OCI-M1 (cell line): ENCODE measurements around the gene BATF3.

ENCODE experiments used
- DNase-seq: peaks from one replicate; lab custom pipeline; 2025; lab: John Stamatoyannopoulos, UW

The BATF3 gene

GRCh38 chr1:212703991-212704564, 4.4 kb upstream of the BATF3 start:
- no peak for DNase-seq

- DNase-seq: no peak
Measured at GRCh38 chr1:212702672-212703071, 3.0 kb upstream of the BATF3 start.

GRCh38 chr1:212701910-212702309, 2.3 kb upstream of the BATF3 start:
- DNase-seq: no peak

- DNase-seq: peak; percentile 22
Measured at GRCh38 chr1:212700892-212701819, 1.5 kb upstream of the BATF3 start.

- DNase-seq: no peak
Measured at GRCh38 chr1:212700223-212700891, 717 bp upstream of the BATF3 start.

- DNase-seq: no peak
Measured at GRCh38 chr1:212699104-212699624, 476 bp downstream of the BATF3 start.

DNA sequence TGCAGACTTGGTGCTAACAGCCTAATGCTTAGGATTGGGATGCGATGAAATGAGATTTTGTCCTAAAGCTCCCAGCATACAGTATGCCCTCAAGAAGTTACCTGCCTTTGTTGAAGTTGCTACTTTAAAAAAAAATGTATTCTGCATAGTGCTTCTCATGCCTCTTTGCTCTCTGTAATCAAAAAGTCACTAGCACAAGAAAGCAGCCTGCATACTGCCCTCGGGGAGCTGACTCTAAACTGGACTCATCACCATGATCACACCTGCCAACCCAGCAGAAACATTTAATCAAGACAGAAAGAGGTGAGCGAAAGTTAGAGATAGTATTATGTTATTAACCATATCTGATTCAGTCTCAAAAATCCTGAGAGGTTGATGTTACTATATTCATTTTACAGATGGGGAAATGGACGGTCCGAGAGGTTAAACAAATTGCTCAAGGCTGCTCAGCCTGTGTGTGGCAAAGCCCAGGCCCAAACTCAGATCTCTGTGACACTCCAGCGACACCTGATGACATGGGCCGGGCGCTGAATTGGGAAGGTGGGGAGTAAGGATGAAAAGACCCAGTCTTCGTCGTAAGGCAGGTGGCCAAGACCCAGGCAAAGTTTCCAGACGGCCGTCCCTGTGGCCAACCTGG, 1.1 kb downstream of the BATF3 start:
- no peak for DNase-seq

DNA sequence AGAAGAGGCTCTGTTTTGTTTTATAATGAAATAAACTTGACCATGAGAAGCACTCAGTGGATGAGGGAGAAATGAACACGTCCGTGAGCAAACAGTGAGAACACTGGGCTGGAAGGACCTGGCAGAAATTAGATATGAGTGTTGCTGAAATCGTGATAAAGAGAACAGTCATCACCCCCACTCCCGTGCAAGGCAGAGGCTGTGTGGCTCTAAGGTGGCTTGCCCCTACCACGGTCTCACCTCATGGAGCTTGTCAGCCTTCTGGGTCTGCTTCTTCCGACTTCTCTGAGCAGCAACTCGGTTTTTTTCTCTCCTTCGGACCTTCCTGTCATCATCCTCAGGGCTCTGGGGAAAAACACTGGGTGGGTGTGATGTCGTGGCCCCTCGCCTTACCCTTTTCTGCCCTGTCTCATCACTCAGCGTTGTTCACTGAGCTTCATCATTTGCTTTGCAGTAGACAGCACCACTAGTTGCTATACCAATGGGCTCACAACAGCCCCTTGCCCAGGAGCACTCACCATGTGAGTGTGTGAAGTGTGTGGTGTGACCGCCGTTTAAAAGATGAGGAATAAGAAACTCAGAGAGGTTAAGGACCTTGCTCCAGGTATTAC, 2.8 kb downstream of the BATF3 start:
- no peak for DNase-seq

DNA sequence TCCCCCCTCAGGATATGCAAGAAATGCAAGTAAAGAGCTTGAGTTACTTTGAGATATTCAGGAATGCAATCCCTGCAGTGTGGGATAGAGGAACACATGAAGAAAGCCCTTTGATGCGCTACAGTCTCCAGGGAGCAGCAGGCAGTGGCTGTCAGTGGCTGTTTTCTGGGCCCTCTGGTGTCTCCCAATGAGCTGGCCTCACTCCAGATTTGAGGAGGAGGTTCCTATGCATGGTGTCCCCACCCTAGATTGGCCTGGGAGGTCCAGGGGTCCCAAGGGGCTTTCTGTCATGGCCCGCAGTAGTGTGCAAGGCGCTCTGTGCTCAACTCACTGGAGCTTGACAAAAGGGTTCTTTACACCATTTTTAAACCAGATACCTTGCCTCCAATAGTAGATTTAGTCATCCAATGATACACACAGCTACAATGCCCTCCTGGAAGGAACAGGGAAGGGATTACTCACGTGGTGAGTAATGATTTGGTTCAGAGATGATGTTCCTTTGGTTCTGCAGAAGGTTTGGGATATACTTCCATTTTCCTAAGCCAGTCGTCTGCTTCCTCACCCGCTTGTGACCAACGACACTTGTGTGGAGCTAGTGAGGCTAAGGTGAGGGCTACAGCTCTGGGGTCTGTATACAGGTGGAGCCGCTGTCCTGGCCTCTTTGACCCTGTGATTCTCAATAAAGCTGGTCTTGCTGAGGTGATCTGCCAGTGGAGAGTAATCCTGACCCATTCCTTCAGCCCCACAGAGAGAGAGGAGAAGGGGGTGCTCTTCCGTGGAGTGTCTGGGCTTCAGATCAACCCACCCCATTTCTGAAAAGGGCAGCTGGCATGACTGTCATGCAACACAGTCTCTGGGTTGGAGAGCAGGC, 6.6 kb downstream of the BATF3 start:
- no peak for DNase-seq

DNA sequence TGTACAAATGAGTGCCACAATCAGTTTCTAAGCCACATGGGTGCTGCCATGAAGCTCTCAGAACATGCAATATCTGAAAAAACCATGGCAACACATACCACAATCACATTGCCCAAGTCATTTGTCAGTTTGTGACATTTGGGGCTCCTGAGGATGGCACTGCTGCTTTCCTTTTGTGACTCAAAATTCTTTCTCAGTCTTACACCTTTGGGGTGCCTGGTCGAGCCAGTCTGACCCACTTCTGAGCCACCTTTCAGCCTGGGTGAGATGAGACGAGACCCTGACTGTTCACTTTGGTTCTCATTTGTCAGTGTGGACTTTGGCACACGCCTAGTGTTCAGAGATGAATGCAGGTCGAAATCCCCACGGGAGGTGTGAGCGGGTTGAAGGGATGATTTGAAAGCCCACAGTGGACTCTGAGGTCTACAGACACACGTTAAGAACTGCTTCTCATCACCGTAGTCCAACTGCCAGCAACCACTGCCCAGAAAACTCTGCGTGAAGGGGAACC, 8.0 kb downstream of the BATF3 start:
- no peak for DNase-seq

DNA sequence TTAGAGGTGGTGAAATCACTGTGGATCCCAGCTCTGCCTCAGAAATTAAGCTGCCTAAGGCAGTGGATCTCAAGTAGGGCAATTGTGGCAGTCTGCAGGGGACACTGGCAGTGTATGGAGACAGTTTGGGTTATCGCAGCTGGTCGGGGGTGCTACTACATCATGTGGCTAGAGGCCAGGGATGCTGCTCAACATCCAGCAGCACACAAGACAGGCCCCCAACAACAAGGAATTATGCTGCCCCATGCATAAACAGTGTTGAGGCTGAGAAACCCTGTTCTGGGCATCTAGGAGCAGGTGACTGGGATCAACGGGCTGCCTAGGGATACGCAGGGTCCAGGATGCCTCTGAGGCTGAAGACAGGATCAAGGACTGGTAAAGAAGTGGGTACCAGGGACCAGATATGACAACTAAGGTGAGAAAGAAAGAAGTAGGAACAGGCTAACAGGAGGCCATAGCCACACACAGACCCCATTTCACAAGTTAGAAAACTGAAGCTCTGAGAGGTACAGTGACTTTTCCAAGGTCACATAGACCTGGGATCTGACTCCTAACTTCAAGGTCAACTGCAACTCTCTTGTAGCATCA, 8.7 kb downstream of the BATF3 start:
- no peak for DNase-seq

GRCh38 chr1:212689758-212690529, 9.7 kb downstream of the BATF3 start:
- DNase-seq: no peak

DNA sequence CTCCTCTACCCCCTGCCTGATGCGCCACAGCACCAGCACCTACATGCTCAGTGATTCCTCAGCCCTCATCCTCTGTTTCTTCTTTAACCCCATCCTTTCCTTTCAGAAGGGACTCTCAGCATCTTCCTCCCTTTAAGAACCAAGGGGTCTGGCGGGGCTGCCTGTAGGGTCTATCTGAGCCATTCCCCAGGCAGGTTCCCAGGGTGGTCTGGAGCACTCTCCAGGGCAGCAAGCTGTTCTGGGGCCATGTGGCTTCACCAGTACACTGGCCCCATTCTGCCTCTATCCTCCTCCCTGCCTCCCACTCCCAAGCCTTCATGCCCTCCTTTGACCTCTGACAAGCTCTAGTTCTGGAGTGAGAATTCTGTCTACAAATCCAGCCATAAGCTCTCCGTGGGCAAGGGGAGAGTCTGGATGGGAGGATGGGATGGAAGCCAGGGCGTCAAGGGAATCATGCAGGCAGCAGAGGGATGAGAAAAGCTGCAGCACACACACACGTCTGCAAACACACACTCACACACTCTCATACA, 10.4 kb downstream of the BATF3 start:
- DNase-seq: no peak

DNA sequence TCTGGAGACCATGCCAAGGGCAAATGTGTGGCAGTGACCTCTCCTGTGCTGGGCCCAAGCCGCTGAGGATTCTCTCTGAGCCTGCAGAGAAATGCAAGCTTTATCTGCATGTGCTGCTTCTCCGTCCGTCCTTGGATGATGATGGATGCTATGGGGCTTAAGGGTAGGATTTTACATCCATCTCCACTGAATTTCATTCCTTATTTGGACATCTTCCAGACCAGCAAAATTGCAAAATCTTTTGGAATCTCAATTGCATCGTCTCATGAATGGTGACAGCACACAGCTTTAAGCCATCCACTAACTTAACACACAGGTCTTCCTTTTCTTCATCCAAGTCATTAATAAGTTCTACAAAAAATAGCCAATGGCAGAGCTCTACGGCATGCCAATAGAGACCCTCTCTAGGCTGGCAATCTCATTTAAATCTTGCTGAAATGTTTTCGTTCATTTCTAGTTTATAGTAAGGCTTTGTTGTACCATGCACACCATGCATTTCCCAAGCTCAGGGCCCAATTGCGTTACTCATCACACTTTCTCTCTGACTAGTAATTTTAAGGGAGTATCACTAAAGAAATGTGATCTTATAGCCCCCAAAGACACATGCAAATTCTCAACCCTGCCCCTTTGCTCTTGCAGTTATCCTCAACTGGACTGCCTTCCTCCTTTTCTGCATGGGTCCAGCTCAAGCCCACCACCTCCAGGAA, 11.1 kb downstream of the BATF3 start:
- DNase-seq: no peak

DNA sequence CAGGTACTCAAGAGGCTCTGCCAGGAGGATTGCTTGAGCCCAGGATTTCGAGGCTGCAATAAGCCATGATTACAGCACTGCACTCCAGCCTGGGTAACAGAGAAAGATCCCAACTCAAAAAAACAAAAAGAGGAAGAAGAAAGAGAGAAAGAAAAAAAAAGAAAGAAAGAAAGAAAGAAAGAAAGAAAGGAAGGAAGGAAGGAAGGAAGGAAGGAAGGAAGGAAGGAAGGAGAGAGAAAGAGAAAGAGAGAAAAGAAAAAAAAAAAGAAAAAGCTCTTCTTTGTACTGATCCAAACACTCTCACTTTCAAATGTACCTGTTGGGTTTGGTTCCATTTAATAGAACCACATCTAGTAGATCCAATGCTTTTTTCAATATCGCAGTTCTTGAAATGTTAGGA, 11.8 kb downstream of the BATF3 start:
- no peak for DNase-seq

DNA sequence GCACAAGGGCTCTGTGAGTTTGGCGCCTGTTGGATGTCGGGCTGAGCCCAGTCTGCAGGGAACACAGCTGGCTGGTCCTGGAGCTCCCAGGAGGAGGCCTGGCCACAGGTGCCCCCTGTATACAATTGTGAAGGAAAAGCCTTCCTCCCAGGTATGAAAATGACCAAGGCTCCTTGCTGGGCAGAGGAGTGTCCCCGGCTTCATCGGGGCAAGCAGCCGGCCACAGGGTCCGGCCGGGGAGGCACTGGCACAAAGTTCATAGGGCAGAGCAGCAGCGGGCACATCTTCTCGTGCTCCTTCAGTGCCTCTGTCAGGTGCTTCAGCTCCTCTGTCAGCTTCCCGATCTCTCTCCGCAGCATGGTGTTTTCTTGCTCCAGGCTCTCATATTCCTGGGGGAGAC, 13.0 kb downstream of the BATF3 start:
- DNase-seq: no peak

GRCh38 chr1:212686069-212686468, 13.6 kb downstream of the BATF3 start:
- DNase-seq: no peak

DNA sequence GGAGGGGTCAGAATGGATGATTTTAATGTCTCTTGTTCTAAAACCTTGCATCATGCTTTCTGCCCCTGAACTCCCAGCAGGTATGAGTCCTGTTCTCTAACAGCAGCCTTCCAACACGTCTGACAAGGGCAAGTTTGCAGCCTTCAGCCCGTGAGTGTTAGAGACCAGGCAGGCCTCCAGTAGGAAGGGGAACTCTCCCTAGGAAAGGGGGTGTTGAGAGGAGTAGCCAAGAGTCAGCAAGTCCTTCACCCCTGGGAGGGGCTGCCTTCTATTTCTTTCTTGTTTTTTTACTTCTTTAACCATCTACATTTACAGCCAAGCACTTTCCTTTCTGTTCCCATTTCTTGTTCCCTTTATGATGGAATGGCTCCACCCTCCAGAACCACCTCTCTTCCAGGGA, 14.2 kb downstream of the BATF3 start:
- DNase-seq: no peak
